HG03025 (cell line): Measurements from ENCODE around the gene LLCFC1.

Source experiments
- ATAC-seq: cut with Tn5 transposase; IDR thresholded peaks from one replicate; pipeline ENCODE4 v1.9.1; 2021; ENCODE audit warnings: mild to moderate bottlenecking, moderate library complexity; ENCODE audit not compliant: unreplicated experiment, low FRiP score

LLCFC1 gene

GRCh38 chr7:142935941-142936565, 3.2 kb upstream of the LLCFC1 start:
- no peak for ATAC-seq

GRCh38 chr7:142938611-142939010, 673 bp upstream of the LLCFC1 start:
- no peak for ATAC-seq

GRCh38 chr7:142940966-142941535, 1.8 kb downstream of the LLCFC1 start:
- ATAC-seq = no peak

DNA sequence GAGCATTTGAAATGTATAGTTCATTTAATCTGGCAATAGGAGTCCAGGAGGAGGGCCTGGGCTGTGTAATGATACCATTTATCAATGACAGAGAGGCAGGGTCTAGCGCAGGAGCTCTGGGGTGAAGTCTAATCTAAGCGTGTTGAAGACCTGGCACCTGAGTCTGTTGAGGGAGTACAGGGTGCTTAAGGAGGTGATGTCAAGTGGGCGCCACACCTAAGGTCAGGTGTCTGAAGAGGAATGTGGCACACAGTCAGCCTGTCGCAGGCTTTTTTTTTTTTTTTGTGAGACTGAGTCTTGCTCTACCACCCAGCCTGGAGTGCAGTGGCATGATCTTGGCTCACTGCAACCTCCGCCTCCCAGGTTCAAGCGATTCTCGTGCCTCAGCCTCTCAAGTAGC, 2.3 kb downstream of the LLCFC1 start:
- ATAC-seq = no peak

DNA sequence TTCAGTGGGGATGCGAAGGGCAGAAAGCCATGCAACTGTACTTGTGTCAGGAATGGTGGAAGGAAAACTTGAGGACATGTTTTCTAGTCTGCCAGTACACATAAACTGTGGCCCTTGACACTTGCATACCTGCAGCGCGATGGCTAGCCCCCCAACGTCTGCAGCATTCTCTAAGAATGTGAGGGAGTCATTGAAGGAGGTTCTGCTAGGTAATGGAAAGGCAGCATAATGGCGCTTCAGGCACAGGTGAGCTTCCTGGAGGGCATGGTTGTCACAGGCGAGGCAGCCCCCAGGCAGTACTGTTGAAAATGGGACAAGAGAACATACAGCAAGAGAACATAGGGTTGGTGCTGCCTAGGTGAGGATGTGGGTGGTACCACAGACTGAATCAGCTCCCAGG, 3.5 kb downstream of the LLCFC1 start:
- no peak for ATAC-seq

- ATAC-seq = no peak
Observed at GRCh38 chr7:142943706-142944268, 4.5 kb downstream of the LLCFC1 start.

DNA sequence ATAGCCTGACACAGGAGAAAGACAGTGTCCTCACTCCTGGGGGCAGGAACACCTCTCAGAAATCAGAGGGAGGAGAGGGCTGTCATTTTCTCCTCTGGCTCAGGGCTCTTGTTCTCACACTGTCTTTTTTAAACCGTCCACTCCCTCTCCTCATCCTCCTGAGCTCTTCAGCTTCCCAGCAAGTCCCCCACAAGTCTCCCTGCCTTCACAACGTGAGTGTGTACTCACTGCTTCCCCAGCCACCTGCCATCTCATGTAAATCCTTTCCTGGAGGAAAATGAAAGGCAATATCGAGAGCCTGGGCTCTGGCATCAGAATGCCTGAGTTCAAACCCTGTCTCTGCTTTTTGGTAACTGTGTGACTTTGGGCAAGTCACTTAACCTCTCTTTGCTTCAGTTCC, 5.7 kb downstream of the LLCFC1 start:
- no peak for ATAC-seq

DNA sequence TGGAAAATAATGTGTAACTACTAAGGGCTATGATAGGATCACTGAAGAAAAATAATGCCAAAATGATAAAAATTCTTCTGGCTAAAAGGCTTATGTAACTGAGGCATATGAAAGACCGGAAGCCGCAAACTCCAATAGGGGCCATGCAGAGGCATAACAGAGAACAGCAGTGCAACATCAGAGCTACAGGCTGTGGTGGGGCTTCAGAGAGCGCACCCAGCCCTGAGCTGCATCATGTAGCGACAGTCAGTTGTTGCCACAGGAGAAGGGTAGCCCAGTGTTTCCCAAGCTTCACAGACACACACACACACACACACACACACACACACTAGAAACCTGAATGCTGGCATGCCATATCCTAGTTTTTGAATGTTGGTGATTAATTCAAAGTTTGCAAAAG, 9.3 kb downstream of the LLCFC1 start:
- ATAC-seq = no peak

DNA sequence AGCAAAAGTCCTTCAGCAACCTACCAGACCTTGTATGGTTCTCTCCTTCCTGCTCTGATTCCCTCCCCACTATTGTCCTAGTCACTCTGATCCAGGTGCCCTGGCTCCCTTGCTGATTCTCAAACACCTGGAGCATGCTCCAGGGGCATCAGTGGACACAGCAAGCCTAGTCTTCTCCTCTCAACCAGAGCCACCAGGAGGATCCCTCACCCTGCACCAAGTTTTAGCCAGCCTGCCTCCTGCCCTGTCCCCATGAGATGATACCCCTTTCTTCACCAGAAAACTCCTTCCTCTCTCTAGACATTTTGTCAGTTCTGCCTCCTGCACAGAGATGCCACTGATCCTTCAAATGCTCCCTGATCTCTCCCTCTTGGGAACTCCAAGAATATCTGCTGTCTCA, 11.0 kb downstream of the LLCFC1 start:
- ATAC-seq = no peak

DNA sequence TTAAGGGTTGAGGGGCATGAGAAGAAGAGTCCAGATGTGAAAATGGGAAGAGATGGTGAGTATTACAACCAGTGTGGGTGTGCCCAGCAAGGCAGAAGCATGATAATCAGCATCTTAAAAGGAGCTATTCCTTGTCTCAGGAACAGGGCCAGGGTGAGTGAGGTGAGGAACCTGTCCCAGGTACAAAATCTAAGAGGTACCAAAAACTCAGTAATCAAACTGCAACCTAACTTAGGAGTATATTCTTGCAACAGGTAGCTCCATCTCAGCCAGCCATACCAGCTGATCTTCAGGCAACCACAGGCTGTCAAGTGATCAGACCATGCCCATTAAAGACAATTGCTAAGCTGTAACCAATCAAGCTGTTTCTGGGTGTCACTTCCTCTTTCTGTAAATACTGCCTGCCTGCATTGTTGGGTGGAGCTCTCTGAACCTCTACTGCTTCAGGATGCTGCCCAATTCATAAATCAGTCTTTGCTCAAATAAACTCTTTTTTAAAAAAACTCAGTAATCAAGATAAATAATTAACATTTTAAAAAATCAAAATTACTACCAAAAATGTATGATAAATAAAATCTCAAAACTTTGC, 15.5 kb downstream of the LLCFC1 start:
- no peak for ATAC-seq

DNA sequence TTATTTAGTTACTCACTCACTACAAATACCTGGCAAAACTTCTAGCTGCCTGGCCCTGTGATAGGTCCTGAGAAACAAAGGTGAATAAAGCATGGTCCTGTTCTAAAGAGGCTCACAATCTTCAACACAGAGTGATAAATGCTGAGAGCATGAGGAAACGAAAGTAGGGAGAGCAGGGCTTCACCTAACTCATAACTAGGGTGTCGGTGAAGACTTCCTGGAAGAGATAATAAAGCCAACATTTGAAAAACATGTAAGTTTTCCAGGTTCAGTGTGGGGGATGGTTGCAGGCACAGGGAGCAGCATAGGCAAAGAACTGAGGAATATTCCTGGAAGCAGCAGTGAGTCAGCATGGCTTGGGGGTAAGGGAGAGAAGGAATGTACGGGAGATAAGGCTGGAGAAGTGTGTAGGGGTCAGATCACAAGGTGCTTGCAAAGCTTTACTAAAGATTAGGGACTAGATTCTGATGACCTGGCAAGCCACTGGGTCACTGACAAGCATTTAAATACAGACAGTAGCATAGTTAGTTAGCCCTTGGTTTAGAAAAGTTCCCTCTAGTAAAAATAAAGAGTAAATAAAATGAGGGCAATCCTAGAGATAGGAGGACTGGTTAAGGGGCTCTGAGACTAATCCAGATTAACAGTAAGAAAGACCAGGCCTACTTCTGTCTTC, 17.8 kb downstream of the LLCFC1 start:
- ATAC-seq = no peak

DNA sequence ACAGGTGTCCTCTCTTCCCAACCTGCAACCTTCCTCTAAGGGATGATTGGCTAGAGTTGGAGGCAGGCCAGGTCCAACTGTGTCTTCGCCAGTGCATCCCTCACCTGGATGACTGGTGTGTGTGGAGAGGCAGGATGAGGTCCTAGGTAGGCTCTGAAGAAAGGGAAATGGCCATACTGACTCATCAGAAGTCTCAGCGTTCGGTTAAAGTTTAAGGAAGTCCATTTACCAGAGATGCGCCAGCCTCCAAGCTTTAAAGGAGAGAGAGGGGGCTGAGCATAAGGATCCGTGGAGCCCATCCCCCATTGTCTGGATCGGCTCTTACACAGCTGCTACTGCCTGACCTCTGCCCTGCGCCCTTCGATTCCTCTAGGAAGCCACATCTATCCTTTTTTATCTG, 18.4 kb downstream of the LLCFC1 start:
- no peak for ATAC-seq

GRCh38 chr7:142959202-142959601, 19.9 kb downstream of the LLCFC1 start:
- no peak for ATAC-seq

DNA sequence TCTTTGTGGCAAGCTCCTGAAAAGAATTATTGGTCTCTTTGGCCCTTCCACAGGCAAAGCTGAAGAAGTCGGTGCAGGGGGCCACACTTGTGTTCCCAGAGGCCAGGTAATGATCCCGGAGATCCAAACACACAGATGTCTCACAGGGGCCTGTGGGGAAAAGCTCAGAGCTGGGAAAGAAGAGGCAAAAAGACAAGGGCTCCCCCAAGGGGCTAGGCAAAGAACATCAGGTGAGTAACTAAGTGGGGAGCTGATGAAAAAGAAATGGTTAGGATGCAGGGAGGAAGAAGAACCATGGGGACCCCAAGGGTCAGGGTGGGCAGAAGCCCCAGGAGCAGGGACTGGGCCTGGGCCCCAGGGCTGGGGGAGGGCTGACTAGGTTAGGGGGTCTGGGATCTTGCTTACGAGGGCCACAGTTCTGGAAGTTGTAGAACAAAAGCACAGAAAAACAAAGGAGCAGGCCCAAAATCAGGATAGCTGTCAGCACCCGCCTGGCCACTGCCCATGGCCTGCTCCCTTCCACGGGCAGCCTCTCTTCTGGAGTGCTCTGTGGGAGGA, 21.8 kb downstream of the LLCFC1 start:
- no peak for ATAC-seq

GRCh38 chr7:142961595-142961972, 22.3 kb downstream of the LLCFC1 start:
- no peak for ATAC-seq

GRCh38 chr7:142961973-142962926, 23.0 kb downstream of the LLCFC1 start, which contains the start of gene KEL:
Gene KEL (minus strand): TSS chr7:142962363. CDS start chr7:142962206, 157 bp downstream.
- no peak for ATAC-seq

GRCh38 chr7:142962991-142963390, 23.7 kb downstream of the LLCFC1 start:
- no peak for ATAC-seq

DNA sequence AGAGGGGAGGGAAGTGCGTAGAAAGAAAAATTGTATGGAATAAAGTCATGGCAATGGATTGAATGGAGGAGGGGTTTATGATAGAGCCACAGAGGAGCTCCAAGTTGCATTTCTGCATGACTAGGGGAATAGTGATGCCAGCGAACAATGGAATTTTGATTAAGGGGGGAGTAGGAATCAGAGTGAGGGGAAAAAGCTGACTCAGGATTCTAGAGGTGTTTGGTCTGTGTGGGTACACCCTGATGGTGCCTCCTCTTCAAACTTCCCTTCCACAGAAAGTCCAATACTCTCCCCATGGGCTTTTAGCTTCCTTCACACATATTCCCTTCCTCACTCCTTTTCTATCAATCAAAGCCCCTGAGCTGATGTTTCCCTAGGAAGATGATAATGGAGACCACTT, 24.7 kb downstream of the LLCFC1 start:
- ATAC-seq = no peak

DNA sequence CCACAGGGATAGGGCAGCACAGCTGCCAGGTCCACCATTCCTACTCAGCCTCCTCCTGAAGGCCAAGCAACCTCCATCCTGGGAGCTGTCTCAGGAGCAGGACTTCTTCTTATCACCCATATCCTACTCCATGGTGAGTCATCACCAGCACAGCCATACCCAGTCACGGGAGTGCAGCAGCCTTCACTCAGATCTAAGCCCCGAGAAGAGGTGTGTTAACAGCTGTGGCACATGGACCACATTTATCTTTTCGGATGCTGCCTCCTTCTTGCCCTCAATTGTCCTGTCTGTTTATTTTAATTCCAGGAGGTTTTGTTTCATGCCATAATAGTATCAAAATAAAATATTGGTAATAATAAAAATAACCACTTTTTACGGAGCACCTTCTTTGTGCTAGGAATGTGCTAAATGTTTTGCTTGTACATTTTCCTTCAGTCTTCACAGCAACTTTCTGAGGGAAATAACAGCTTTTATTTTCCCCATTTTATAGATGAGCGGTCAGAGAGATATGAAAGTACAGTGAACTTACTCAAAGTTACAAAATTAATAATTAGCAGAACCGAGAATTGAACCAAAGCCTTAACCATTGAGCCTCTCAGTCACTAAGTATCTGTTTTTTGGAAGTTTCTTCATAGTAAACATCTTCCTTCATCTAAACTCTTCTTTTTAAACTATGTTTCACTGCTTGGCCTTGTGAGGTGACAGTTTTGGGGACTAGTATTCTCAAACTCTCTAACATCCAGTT, 25.4 kb downstream of the LLCFC1 start:
- no peak for ATAC-seq
